Parathyroid adenoma (tissue), 2 donors: ENCODE data around the gene SCFD2.
A peak's percentile ranks its signal among the peaks of the same experiment; 100 is the strongest.
"Not testable (repeated sequence)": the region's sequence is repeated elsewhere in the genome, so short reads cannot be mapped to it uniquely, and the experiment has no call there.

Experiments used
- H2AFZ ChIP-seq: fragments of 300-600 bp; sonication (generic); one replicate; pipeline ENCODE4 v1.7.0; 2017; ENCODE audit warnings: antibody characterized with exemption, mild to moderate bottlenecking
- H3K27ac ChIP-seq: fragments of 300-600 bp; sonication (generic); one replicate; pipeline ENCODE4 v1.7.0; 2017
- H3K27me3 ChIP-seq: fragments of 300-600 bp; sonication (generic); one replicate; pipeline ENCODE4 v1.7.0; 2017; ENCODE audit warnings: low read length; ENCODE audit not compliant: control insufficient read depth, insufficient read depth
- H3K36me3 ChIP-seq: fragments of 300-600 bp; sonication (generic); one replicate; pipeline ENCODE4 v1.7.0; 2017; ENCODE audit warnings: low read length; ENCODE audit not compliant: control insufficient read depth, insufficient read depth
- H3K4me1 ChIP-seq: fragments of 300-600 bp; sonication (generic); one replicate; pipeline ENCODE4 v1.7.0; 2017; ENCODE audit warnings: control low read depth
- H3K4me2 ChIP-seq: fragments of 300-600 bp; sonication (generic); one replicate; pipeline ENCODE4 v1.7.0; 2017; ENCODE audit warnings: low read length
- H3K4me3 ChIP-seq: fragments of 300-600 bp; sonication (generic); one replicate; pipeline ENCODE4 v1.7.0; 2017; ENCODE audit warnings: low read depth, low read length
- H3K79me2 ChIP-seq: fragments of 300-600 bp; sonication (generic); one replicate; pipeline ENCODE4 v1.7.0; 2017; ENCODE audit warnings: control low read depth
- H3K9ac ChIP-seq: fragments of 300-600 bp; sonication (generic); one replicate; pipeline ENCODE4 v1.7.0; 2017; ENCODE audit warnings: mild to moderate bottlenecking
- H3K9me3 ChIP-seq: fragments of 300-600 bp; sonication (generic); one replicate; pipeline ENCODE4 v1.7.0; 2017; ENCODE audit warnings: low read length; ENCODE audit not compliant: control insufficient read depth
- CTCF ChIP-seq: fragments of 300-600 bp; sonication (generic); IDR thresholded peaks from one replicate; pipeline ENCODE4 v1.7.0; 2017; ENCODE audit warnings: antibody characterized with exemption, mild to moderate bottlenecking
- donor health status: primary hyperparathyroidism.

Gene SCFD2

GRCh38 chr4:53189011-53189410 lies 176.8 kb downstream of the SCFD2 start:
- no peak overlapping the region for H3K4me3 ChIP-seq
- H2AFZ ChIP-seq: no peak overlapping the region
- H3K36me3 ChIP-seq: no peaks in the 10 kb centered on the region
- peaks cover 6% of the 10 kb centered on the region for H3K4me1 ChIP-seq
- no peaks in the 10 kb centered on the region for H3K79me2 ChIP-seq
- no peak overlapping the region for H3K4me2 ChIP-seq
- no peaks in the 10 kb centered on the region for H3K27me3 ChIP-seq
- no peaks in the 10 kb centered on the region for H3K9me3 ChIP-seq
- H3K27ac ChIP-seq: no peak overlapping the region
- TF ChIP-seq CTCF: no peak
- H3K9ac ChIP-seq: no peak overlapping the region

GRCh38 chr4:53186714-53187358 lies 179.0 kb downstream of the SCFD2 start:
- Histone ChIP-seq H3K9me3 (no peaks in the 10 kb centered on the region), H3K9ac (no peak overlapping the region), H3K4me1 (peaks cover 6% of the 10 kb centered on the region), H3K27ac (no peak overlapping the region), H3K79me2 (no peaks in the 10 kb centered on the region), H3K4me2 (peak overlapping the region; percentile 27), H3K4me3 (no peak overlapping the region), H3K27me3 (no peaks in the 10 kb centered on the region), H3K36me3 (no peaks in the 10 kb centered on the region), H2AFZ (no peak overlapping the region)
- TF ChIP-seq CTCF: no peak

GRCh38 chr4:53185869-53186585 lies 179.8 kb downstream of the SCFD2 start:
- H3K27me3 ChIP-seq: no peaks in the 10 kb centered on the region
- no peaks in the 10 kb centered on the region for H3K9me3 ChIP-seq
- peak overlapping the region; percentile 27 for H3K4me2 ChIP-seq
- no peak overlapping the region for H3K9ac ChIP-seq
- no peak overlapping the region for H3K4me3 ChIP-seq
- H3K79me2 ChIP-seq: no peaks in the 10 kb centered on the region
- TF ChIP-seq CTCF: no peak
- H3K27ac ChIP-seq: no peak overlapping the region
- H3K4me1 ChIP-seq: peaks cover 6% of the 10 kb centered on the region
- H2AFZ ChIP-seq: no peak overlapping the region
- no peaks in the 10 kb centered on the region for H3K36me3 ChIP-seq

- Histone ChIP-seq H3K9me3 (no peaks in the 10 kb centered on the region), H3K4me2 (no peak overlapping the region), H3K36me3 (no peaks in the 10 kb centered on the region), H3K4me3 (no peak overlapping the region), H3K4me1 (peaks cover 6% of the 10 kb centered on the region), H3K27ac (no peak overlapping the region), H3K79me2 (no peaks in the 10 kb centered on the region), H3K9ac (no peak overlapping the region), H2AFZ (no peak overlapping the region), H3K27me3 (no peaks in the 10 kb centered on the region)
- TF ChIP-seq CTCF: no peak
Observed at GRCh38 chr4:53183754-53184153, 182.1 kb downstream of the SCFD2 start.

GRCh38 chr4:53177751-53178150 lies 188.1 kb downstream of the SCFD2 start:
- not testable (repeated sequence) for H3K4me1 ChIP-seq, H3K79me2 ChIP-seq, H3K4me2 ChIP-seq, H3K36me3 ChIP-seq, H3K27me3 ChIP-seq, H3K27ac ChIP-seq, H3K4me3 ChIP-seq, H3K9ac ChIP-seq, H2AFZ ChIP-seq, H3K9me3 ChIP-seq
